HepG2 (cell line): ENCODE results near the gene SSC4D. TPM values are rescaled to one million over a fixed set of nuclear protein-coding genes. Genes with fewer than 3 reads are reported as not detected.

Experiments
- ARNT2 ChIP-seq: sonication (generic); formaldehyde crosslinking; IDR thresholded peaks from 2 replicates; pipeline ENCODE4 v1.8.0; 2022; ENCODE audit warnings: mild to moderate bottlenecking, low read depth, missing genetic modification reagents, moderate library complexity
- ELF1 ChIP-seq: sonication (generic); formaldehyde crosslinking; IDR thresholded peaks from 2 replicates; pipeline ENCODE4 v1.4.0; 2020; ENCODE audit warnings: missing genetic modification reagents
- ERF ChIP-seq: IDR thresholded peaks from 2 replicates; pipeline ENCODE4 v1.6.1; 2018; ENCODE audit warnings: missing biosample characterization, missing genetic modification reagents
- NFIB ChIP-seq: sonication (generic); formaldehyde crosslinking; IDR thresholded peaks from 2 replicates; pipeline ENCODE4 v1.9.0; 2021; ENCODE audit warnings: missing genetic modification reagents, mild to moderate bottlenecking, borderline replicate concordance
- NFYC ChIP-seq: IDR thresholded peaks from 2 replicates; pipeline ENCODE4 v1.6.1; 2016; ENCODE audit warnings: missing genetic modification reagents, missing compliant biosample characterization
- NRL ChIP-seq: sonication (generic); formaldehyde crosslinking; IDR thresholded peaks from 2 replicates; pipeline ENCODE4 v1.5.0; 2020; ENCODE audit warnings: missing genetic modification reagents, mild to moderate bottlenecking, moderate library complexity, borderline replicate concordance
- PITX1 ChIP-seq: sonication (generic); formaldehyde crosslinking; IDR thresholded peaks from 2 replicates; pipeline ENCODE4 v1.5.1; 2020; ENCODE audit warnings: mild to moderate bottlenecking, missing genetic modification reagents
- SAP130 ChIP-seq: IDR thresholded peaks from 2 replicates; pipeline ENCODE4 v1.6.1; 2016; ENCODE audit warnings: low read depth
- SIX4 ChIP-seq: sonication (generic); formaldehyde crosslinking; IDR thresholded peaks from 2 replicates; pipeline ENCODE4 v1.4.0; 2020; ENCODE audit warnings: missing genetic modification reagents
- TEAD3 ChIP-seq: optimal IDR thresholded peaks from 2 replicates; pipeline ENCODE3; 2016; ENCODE audit warnings: borderline replicate concordance
- XRCC5 ChIP-seq: fragments of 200-400 bp; formaldehyde crosslinking; optimal IDR thresholded peaks from 2 replicates; pipeline ENCODE3; 2017; ENCODE audit warnings: mild to moderate bottlenecking, low read length
- ZBTB21 ChIP-seq: sonication (generic); formaldehyde crosslinking; IDR thresholded peaks from 2 replicates; pipeline ENCODE4 v1.4.0; 2020; ENCODE audit warnings: missing genetic modification reagents
- ZNF143 ChIP-seq: sonication (generic); formaldehyde crosslinking; IDR thresholded peaks from 2 replicates; pipeline ENCODE4 v1.4.0; 2020; ENCODE audit warnings: missing genetic modification reagents
- ZNF550 ChIP-seq: sonication (generic); formaldehyde crosslinking; IDR thresholded peaks from 2 replicates; pipeline ENCODE4 v1.4.0; 2020; ENCODE audit warnings: mild to moderate bottlenecking, missing genetic modification reagents, borderline replicate concordance
- ZNF567 ChIP-seq: sonication (generic); formaldehyde crosslinking; IDR thresholded peaks from 2 replicates; pipeline ENCODE4 v1.8.1; 2023; ENCODE audit warnings: mild to moderate bottlenecking, missing genetic modification reagents, borderline replicate concordance
- ZNF777 ChIP-seq: sonication (generic); formaldehyde crosslinking; IDR thresholded peaks from 2 replicates; pipeline ENCODE4 v1.4.0; 2020; ENCODE audit warnings: missing genetic modification reagents
- polyA plus RNA-seq, 8 experiments: library from polyadenylated mRNA; depleted of rRNA in 3 of 8; stranded (reverse) in 7 of 8; unstranded in 1 of 8; fragments of >200 nt; fragmentation: Illumina TruSeq in 4 of 8; extraction: Trizol in 4 of 8; gene quantifications; 2 replicates each; pipeline versions ENCODE4 v1.2.1 to v1.2.3, GENCODE V29; 2011 to 2016; ENCODE audit warnings: low read depth in 4 of 8, missing spikeins in 1 of 8, mixed read lengths in 1 of 8; ENCODE audit not compliant: insufficient read depth in 1 of 8
- total RNA-seq, 5 experiments: library from RNA; depleted of rRNA; stranded (reverse); fragments of >200 nt; fragmentation: Illumina TruSeq; extraction: Trizol; gene quantifications; 2 replicates each; pipeline ENCODE4 v1.2.3, GENCODE V29; 2016; ENCODE audit warnings: low read depth in 1 of 5
- TF ChIP-seq, protein P1 (sequence below): sonication (generic); formaldehyde crosslinking; IDR thresholded peaks from 2 replicates; pipeline ENCODE4 v1.9.0; 2021; ENCODE audit warnings: mild to moderate bottlenecking, missing genetic modification reagents
- TF ChIP-seq, protein P2 (sequence below): sonication (generic); formaldehyde crosslinking; IDR thresholded peaks from 2 replicates; pipeline ENCODE4 v1.8.0; 2022; ENCODE audit warnings: mild to moderate bottlenecking, missing genetic modification reagents, moderate library complexity
- TF ChIP-seq, protein P3 (sequence below), 2 experiments: sonication (generic) in 1 of 2; formaldehyde crosslinking in 1 of 2; IDR thresholded peaks; 2 replicates each; pipeline versions ENCODE4 v1.4.0 to v1.6.1; 2018 to 2020; ENCODE audit warnings: missing genetic modification reagents in 2 of 2, borderline replicate concordance in 1 of 2, low read depth in 1 of 2, mild to moderate bottlenecking in 1 of 2, missing biosample characterization in 1 of 2

SSC4D gene
- total and polyA plus RNA-seq, 2 of the 13 experiments (the other 11 are each of a cell fraction or from before 2014, with no cell fraction given): 33.3 to 63.8 TPM

DNA sequence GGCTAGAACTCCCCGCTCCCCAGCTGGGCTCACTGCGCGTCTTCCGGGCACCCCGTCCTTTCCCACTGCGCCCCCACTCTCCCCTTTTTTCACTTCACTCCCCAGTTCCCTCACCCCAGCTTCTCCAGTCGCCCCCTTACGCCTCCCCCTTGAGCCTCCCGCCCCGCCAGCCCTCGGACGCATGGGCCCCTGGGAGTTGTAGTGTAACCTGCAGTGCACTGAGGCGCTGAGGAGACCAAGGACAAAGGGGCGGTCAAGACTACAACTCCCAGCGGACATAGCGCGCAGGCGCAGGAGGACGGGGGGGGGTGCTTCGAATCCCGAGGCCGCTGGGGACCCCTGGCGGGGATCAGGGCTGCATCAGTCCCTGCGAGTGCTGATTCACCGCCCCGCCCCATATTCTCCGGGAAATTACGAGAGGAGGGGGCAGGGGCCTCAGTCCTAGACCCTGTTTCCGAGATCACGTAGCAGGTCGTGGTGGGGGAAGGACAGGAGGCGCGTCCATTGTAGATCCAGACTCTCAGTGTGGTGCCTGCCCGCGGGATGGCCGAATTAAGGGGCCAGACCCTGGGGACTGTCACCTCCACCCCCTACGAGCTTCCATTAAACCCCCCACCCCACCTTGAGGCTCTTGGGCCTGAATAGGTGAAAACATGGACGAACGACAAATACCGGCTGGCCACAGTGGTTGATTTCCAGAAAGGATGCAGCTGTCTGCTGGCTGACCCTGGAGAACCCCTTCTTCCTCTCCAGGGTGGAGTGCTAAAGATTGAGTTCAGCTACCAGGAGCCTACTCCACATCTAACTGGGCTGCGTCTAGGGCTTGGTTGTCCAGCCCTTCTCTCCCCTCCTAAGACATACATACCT is 50.2 kb downstream of the SSC4D start (continued):
- TF ChIP-seq, protein P1, sequence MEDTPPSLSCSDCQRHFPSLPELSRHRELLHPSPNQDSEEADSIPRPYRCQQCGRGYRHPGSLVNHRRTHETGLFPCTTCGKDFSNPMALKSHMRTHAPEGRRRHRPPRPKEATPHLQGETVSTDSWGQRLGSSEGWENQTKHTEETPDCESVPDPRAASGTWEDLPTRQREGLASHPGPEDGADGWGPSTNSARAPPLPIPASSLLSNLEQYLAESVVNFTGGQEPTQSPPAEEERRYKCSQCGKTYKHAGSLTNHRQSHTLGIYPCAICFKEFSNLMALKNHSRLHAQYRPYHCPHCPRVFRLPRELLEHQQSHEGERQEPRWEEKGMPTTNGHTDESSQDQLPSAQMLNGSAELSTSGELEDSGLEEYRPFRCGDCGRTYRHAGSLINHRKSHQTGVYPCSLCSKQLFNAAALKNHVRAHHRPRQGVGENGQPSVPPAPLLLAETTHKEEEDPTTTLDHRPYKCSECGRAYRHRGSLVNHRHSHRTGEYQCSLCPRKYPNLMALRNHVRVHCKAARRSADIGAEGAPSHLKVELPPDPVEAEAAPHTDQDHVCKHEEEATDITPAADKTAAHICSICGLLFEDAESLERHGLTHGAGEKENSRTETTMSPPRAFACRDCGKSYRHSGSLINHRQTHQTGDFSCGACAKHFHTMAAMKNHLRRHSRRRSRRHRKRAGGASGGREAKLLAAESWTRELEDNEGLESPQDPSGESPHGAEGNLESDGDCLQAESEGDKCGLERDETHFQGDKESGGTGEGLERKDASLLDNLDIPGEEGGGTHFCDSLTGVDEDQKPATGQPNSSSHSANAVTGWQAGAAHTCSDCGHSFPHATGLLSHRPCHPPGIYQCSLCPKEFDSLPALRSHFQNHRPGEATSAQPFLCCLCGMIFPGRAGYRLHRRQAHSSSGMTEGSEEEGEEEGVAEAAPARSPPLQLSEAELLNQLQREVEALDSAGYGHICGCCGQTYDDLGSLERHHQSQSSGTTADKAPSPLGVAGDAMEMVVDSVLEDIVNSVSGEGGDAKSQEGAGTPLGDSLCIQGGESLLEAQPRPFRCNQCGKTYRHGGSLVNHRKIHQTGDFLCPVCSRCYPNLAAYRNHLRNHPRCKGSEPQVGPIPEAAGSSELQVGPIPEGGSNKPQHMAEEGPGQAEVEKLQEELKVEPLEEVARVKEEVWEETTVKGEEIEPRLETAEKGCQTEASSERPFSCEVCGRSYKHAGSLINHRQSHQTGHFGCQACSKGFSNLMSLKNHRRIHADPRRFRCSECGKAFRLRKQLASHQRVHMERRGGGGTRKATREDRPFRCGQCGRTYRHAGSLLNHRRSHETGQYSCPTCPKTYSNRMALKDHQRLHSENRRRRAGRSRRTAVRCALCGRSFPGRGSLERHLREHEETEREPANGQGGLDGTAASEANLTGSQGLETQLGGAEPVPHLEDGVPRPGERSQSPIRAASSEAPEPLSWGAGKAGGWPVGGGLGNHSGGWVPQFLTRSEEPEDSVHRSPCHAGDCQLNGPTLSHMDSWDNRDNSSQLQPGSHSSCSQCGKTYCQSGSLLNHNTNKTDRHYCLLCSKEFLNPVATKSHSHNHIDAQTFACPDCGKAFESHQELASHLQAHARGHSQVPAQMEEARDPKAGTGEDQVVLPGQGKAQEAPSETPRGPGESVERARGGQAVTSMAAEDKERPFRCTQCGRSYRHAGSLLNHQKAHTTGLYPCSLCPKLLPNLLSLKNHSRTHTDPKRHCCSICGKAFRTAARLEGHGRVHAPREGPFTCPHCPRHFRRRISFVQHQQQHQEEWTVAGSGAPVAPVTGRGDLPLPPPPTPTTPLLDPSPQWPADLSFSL (CRISPR knock-in tag): no peak
- TF ChIP-seq NFYC (no peak; the same call in 1 of the 2 replicates), ELF1 (CRISPR knock-in tag) (peak; percentile 64), ZNF143 (CRISPR knock-in tag) (peak; percentile 91), SAP130 (CRISPR knock-in tag) (peak; percentile 66), ZBTB21 (CRISPR knock-in tag) (peak; percentile 50; the same call in 1 of the 2 replicates), ZNF777 (CRISPR knock-in tag) (peak; percentile 9; the same call in 1 of the 2 replicates), PITX1 (CRISPR knock-in tag) (peak; percentile 83), ZNF550 (no peak), NFIB (CRISPR knock-in tag) (no peak), ARNT2 (peak; percentile 76; the same call in 1 of the 2 replicates), ZNF567 (CRISPR knock-in tag) (peak; percentile 62; the same call in 1 of the 2 replicates), ERF (CRISPR knock-in tag) (peak; percentile 56; the same call in 1 of the 2 replicates), SIX4 (CRISPR knock-in tag) (peak; percentile 48; the same call in 1 of the 2 replicates), NRL (no peak), TEAD3 (CRISPR knock-in tag) (no peak), XRCC5 (peak; percentile 87)
- TF ChIP-seq, protein P2, sequence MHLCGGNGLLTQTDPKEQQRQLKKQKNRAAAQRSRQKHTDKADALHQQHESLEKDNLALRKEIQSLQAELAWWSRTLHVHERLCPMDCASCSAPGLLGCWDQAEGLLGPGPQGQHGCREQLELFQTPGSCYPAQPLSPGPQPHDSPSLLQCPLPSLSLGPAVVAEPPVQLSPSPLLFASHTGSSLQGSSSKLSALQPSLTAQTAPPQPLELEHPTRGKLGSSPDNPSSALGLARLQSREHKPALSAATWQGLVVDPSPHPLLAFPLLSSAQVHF (CRISPR knock-in tag): no peak; the same call in 1 of the 2 replicates
- TF ChIP-seq, protein P3, sequence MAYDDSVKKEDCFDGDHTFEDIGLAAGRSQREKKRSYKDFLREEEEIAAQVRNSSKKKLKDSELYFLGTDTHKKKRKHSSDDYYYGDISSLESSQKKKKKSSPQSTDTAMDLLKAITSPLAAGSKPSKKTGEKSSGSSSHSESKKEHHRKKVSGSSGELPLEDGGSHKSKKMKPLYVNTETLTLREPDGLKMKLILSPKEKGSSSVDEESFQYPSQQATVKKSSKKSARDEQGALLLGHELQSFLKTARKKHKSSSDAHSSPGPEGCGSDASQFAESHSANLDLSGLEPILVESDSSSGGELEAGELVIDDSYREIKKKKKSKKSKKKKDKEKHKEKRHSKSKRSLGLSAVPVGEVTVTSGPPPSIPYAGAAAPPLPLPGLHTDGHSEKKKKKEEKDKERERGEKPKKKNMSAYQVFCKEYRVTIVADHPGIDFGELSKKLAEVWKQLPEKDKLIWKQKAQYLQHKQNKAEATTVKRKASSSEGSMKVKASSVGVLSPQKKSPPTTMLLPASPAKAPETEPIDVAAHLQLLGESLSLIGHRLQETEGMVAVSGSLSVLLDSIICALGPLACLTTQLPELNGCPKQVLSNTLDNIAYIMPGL (CRISPR knock-in tag; IDR thresholded peaks at IDR 0.05; ENCODE audit: borderline replicate concordance in 1 of 2, low read depth in 1 of 2): peak in 1 of 2 experiments; percentile 58; a peak in 1 of 4 replicates
